Measurements from ENCODE around the gene UVSSA.

The UVSSA gene

DNA sequence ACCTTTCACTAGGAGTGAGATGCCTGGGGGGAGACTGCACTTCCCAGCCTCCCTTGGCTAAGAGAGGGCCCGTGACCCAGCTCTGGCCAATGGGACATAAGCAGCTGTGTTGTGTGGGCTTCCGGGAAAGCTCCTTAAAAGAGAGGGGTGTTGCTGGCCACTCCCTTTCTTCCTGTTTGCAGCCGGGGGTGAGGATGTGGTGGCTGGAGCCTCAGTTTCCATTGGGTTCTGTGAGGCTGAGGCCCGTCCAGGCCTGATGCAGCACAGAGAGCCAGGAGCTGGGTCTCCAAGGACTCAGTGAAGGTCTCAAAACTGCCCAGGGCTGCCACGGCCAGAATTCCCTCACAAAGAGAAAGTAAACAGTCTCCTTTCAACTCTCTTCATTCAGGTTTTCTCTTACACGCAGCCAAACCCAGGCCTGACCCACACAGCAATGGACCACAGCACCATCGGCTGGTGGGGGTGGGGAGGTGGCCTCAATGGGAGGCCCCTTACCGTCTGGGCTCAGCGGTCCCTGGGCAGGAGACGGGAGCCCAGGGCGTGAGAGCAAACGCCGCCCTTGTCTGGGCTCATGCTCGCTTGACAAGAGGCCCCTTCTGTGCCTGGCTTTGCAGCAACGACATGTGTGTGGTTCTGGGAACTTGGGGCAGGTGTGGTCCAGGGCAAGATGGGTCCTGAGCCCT, 52.6 kb downstream of the UVSSA start:
- peak; percentile 38 for DNase-seq

DNA sequence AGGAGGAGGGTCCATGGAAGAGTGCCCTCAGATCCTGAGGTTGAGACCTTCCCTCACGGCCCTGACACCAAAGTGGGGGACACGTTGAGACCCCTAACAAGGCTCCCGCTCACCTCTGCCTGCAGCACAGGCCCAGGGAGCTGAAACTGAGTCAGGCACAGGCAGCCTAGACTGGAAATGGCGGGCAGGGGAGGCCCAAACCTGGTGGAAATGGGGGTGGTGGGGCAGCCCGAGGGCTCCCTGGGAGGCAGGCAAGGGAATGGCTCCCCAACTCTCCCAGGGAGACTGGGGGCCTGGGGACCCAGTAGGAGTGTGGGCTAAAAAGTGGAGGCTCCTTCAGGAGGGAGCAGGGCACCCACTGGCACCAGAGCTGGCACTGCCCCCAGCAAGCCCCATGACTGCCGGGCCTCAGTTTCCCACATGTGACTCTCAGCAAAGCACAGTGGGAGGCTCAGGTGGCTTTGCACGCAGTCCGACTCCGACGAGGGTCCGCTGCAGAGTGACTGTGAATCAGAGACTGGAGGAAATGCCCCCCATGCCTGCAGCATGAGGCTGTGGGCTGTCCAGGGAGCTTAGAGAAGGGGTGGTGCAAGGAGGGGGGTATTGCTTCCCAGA, 53.3 kb downstream of the UVSSA start:
- peak; percentile 31 for DNase-seq

DNA sequence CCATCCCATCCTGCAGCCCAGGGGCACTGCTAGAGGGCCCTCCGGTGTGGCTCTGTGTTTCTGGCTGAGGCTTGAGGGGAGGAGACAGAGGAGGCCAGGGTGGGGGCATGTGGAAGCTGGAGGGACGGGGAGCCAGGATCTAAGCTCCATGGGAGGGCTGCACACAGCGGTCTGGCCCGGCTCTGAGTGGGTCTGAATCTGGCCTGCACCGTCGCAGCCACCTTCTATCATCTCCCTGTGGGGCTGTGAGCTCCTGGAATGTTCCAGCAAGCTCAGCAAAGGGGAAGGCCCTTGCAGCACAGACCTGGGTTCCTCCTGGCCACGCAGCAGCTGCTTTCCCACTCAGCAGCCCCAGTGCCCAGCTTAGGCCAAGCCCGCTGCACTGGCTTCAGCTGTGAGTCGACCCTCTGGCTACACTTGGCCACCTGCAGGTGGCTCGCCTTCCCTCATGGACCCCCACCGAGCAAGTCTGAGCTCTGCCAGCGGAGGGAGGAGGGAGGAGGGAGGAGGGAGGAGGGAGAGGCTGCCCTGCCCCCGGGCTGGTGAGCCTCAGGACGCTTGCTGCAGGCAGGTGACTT, 53.9 kb downstream of the UVSSA start:
- peak; percentile 24 for DNase-seq

DNA sequence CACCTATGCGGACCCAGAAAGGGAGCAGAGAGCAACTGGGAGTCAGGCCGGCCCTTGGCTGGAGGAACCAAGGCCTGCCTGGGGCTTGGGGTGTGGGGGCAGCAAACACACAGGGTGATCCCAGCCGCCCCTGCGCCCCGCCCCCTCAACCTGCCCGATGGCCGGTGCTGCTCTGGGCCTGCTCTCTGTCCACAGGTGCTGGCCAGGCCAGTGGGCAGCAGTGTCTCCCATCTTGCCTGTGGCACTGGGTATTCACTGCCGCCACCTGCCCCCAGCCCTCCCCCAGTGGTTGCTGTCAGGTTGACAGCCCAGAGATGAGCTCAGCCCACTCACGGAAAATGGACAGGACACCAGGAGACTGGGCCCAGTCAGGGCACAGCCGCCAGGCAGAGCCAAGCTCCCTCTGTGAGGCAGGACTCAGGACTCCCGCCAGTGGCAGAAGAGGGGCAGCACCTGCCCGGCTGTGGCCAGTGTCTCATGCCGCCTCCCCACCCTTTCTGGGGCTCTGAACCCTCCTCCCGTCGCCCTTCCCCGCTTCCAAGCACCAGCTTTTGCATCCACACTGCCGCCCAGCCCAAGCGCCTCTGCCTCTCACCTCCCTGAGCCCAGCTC, 54.5 kb downstream of the UVSSA start:
- peak; percentile 30 for DNase-seq

DNA sequence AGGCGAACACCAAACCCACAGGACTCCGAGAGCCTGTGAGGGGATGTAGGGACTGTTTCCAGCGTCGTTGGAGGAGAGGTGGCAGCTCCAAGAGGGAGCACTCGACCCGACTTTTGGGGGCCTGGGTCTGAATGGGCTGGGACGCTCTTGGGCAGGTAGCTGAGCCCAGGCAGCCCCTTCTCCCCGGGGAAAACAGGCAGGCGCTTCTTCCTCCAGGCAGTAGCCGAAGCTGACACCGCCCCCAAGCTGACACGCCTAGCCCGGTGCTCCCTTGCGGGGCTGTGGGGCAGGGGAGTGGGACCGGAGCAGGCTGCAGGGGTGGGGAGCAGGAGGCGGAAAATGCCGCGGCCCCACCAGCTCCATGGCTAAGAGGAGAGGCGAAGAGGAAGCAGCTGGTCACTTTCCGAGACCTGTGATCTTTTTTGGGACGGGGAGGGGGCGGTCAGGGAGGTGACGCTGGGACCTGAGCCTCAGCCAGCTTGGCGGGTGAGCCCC, 55.1 kb downstream of the UVSSA start:
- peak; percentile 36 for DNase-seq

DNA sequence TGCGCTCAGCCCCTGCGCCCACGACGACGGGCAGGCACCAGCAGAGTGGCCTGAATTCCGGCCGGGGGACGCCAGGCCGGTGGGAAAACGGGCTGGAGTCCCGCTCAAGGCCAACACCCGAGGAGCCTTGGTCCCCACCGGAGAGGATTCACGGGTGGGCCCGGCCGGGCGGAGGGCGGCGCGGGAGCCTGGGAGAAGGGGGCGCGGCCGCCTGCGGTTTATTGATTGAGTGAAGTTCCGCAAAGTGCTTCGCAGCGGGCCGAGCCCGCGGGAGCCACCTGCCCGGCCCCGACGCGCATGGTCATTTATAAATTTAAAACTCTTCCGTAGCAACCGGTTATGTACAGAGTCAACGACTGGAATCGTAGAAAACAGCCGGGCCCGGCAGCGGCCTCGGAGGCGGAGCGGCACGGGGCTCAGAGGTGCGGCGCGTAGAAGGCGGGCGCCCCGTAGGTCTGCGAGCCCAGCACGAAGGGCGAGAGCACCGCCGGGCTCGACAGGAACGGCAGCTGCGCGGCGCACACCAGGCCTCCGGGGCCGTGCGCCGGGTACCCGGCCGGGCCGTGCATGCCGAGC, 55.6 kb downstream of the UVSSA start:
- DNase-seq = peak; percentile 13

DNA sequence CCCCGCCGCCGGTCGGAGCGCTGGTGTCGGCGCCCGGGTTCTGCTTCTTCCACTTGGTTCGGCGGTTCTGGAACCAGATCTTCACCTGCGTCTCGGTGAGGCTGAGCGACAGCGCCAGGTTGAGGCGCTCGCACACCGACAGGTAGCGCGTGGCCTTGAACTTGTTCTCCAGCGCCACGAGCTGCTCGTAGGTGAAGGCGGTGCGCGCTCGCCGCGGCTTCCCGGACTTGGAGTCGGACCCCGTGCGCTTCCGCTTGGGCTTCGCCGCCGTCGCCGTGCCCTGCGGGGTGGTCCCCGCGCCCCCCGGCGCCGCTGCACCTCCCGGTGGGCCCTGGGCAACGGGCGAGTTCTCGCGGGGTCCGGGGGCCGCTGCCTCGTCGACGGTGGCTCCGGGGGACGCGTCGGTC, 56.2 kb downstream of the UVSSA start:
- peak; percentile 7 for DNase-seq

DNA sequence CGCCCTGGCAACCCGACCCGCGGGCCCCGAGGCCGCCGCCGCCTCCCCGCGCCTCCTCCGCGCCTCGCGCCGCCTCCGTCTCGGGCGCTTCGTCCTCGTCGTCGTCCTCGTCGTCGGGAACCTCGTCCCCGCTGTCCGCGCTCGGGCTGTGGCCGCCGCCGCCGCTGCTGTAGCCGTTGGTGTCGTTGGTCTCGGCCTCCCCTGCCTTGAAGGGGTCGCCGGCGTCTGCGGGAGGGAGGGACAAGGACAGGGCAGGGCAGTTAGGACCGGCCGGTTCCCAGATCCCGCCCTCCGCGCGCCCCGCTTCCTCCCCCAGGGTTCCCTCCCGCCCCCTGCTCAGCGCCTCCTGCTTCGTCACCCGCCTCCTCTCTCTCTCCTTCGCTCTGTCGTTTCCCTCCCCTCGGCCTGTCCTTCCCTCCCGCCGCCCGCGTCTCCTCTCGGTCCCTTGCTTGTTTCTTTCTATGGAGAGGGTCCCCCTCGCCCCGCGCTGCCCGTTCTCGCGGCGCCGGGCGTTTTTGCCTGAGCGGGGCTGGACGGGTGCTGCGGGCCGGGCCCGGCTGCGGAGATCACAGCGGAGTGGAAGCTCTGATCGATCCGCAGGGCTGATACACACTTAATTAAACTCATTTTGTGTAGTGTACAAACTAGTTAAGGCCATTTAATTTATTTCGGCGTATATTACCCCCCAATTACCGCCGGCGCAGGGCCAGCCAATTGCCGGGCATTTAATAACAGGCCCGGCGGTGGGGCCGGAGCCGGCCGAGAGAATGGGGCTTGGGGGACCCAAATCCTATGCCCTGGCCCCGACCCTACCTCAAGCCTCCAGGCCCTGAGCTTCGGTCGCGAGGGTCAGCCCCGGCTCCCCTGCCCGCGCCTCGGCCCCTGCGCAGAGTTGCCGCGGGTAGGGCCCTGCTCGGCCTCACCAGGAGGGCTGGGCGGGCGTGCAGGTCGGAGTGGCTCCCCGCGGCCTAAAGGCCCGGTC, 56.9 kb downstream of the UVSSA start:
- DNase-seq = peak; percentile 39

DNA sequence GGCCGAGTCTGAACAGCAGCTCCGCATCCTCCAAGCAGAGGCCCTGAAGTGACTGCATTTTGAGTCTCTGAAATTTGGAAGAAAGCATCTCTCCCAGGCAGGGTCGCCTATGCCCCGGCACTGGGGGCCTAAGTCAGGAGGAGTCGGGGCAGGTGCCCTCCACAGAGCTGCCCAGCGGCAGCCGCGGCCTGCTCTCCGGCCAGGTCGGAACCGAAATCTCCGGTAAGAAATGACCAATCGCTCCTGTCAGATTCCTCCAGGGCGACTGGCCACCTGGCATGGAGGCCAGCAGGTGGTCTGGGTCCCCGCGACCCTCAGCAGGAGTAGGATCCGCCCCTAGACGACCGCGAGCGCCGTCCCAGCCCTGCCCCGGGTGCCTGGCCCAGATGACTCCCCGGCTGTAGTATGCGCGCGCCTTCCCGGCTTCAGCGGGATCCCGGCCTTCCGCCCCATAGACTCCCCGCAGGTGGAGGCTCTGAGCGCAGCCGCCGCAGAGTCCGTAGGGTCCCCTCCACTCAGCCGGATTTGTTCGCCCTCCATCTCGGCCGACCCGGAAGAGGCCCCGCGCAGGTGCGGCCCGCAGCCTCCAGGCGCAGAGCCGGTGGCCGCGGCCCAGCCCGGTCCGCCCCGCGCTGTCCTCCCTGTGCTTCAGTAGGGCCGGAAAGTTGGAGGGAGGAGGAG, 57.7 kb downstream of the UVSSA start:
- DNase-seq = peak; percentile 18

DNA sequence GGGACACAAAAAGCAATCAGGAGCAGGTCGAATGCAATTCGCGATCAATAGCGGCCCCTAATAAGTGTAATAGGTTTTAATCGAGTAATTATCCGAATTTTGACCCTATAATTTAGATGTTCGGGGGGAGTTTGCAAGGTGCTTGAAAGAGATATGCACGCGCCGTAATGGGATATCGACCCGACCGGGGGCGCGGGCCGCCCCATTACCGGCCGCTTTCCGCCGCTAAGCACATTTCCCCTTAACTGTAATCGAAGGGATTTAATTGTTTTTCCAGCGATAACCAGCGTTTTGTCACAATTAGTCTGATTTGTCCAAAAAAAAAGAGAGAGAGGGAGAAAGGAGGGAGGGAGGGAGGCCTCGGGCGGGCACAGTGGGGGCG, 58.2 kb downstream of the UVSSA start:
- peak; percentile 29 for DNase-seq

DNA sequence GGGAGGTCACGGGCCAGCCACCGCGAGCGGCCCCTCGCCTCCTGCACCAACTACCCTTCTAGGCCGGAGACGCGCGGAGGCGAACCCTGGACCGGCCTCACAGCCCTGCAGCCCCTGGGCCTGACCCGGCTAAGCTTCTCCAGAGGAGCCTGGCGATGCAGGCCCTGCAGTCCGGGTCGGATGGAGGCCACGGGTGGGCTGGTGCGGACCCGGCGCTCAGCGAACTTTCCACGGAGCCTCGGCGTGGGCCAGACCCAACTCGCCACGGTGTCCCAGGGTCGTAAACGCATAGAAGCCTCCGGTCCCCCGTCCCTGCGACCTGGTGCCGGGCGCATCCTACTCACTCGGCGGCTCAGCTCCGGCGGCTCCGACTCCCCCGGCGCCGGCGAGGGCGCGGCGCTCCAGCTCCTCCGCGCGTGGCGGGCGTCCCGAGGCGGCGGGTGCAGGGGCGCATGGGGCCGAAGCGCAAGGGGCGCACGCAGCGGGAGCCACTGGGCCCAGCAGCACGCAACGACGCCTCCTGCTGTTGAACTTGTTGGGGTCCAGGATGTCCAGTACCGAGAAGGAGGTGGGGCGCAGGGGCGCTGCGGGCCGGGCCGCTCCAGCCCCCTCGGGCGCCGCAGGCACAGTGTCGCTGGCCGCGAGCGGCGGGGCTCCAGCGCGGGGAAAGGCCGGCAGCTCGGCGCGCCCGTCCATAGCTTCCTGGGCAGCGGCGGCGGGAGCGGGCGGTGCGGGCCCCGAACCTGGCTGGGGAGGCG, 58.8 kb downstream of the UVSSA start:
- DNase-seq = peak; percentile 26

DNA sequence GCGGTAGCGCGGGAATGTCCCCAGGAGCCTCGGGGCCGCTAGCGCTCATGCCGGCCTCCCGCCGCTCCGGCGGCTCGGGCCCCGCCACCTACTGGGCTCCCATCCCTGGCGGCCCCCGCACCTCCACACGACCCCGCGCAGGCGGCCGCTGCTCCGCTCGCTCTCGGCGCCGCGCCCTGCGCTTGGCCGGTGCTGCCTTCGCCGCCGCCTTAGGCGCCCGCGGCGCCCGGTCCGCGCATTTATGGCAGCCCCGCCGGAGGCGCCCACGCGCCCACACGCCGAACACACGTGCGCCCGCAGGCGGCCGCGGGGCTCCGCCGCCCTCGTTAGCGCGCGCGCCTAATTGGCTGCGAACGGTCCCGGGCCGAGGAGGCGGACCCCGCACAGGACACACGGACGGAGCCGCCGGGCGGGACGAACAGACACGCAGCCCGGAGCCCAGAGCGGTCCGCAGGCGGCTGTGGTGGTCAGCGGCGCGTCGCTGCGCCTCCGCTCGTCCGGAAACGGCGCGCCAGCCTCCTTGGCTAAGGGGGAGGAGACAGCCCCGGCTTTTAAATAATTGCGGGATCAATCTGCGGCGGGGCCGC, 59.5 kb downstream of the UVSSA start, which contains the start of gene NKX1-1:
NKX1-1 (minus strand) TSS at position 49 of the 587 bp plus-strand sequence; CDS start at position 49, 0 bp downstream.
- peak; percentile 5 for DNase-seq

DNA sequence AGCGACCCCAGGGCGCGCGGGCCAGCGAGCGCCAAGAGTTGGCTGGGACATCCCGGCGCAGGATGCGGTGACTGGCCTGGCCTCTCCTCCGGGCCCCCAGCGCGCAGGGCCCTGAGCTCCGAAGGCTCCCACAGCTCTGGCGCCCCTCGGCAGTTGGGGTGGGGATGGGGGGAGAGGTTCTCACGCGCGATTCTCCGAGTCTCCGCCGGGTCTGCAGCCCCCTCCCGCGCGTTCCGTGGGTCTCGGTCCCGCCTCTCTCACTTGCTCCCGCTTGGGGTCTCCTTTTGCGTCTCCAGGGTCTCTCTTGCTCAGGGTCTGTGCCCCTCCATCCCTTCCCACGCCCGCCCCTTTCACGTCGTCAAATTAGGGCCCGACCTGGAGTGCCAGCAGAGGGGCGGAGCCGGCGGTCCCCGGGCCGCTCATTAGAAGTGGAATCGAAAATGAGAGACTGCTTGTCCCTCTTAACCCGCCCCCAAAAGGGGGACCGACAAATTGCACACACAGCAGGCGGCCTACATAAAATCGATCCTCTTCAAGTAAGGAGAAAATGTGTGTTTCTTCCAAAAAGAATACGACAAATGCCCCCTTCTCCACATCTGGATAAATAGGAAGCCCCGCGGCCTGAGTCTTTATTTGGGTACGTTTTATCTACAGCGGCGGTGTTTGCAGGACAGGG, 60.1 kb downstream of the UVSSA start:
- DNase-seq = peak; percentile 20

DNA sequence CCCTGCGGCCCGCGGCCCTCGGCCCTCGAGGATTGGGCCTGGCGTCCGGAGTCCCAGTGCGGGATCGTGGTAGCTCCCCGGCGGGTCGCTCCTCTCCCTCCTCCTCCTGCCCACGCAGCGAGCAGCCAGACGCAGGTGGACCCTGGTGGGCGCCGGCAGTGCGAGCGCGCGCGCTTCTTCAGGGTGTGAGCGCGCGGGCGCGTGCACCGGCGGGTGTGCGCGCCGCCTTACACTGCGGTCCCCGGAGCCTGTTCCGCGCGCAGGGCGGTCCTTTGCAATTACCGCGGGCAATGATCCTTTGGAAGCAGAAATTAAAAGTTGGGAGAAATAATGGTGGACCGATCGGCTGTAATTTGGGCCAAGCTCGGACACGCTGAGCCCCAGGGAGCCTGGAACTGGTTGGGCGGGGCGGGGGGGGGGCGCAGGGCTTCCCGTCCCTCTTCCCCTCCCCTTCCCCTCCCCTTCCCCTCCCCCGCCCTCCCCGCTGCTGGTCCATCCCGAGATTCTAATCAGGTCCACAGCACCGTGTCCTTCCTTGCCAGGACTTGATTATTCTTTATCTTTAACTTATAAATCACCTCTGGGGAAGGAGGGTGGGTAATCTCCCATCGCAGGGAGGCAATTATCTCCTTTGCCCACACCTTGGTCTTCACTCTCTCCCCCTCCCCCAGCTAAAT, 60.8 kb downstream of the UVSSA start:
- peak; percentile 29 for DNase-seq

DNA sequence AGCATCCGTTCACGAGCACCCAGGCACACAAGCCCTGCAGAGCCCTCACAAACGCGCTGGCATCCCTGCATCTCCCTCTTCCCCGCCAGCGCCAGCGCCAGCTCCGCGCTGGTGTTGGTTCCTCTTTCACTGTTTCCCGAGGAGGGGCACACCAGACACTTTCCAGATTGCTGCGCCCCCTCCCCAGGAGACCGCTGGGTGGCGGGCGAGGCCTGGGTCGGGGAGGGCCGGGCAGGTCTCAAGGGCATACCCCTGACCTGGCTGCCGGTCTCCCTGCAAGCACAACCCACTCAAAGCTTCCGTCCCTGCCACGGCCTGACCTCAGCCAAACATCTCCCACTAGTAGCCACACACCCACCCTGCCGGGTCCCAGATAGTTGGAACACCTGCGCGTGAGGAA, 61.4 kb downstream of the UVSSA start:
- no peak for DNase-seq

DNA sequence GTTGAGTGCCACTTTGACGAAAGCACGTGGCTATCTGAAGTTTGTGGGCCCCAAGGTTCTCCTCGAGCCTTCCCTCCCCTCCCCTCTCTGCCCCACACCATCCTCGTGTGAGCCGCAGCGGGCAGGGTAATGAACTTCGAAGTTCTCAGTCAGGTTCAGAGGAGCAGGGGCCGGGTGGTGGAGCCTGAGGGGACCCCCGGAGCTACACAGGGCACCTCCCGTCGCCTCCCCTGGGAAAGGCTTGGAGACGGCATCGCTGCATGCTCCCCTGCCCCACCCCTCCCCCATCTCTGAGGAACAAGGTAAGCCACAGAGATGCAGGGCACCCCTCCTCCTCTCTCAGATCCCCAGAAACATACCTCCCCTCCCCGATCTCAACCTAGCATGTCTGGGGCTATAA, 62.1 kb downstream of the UVSSA start:
- DNase-seq = peak; percentile 32

DNA sequence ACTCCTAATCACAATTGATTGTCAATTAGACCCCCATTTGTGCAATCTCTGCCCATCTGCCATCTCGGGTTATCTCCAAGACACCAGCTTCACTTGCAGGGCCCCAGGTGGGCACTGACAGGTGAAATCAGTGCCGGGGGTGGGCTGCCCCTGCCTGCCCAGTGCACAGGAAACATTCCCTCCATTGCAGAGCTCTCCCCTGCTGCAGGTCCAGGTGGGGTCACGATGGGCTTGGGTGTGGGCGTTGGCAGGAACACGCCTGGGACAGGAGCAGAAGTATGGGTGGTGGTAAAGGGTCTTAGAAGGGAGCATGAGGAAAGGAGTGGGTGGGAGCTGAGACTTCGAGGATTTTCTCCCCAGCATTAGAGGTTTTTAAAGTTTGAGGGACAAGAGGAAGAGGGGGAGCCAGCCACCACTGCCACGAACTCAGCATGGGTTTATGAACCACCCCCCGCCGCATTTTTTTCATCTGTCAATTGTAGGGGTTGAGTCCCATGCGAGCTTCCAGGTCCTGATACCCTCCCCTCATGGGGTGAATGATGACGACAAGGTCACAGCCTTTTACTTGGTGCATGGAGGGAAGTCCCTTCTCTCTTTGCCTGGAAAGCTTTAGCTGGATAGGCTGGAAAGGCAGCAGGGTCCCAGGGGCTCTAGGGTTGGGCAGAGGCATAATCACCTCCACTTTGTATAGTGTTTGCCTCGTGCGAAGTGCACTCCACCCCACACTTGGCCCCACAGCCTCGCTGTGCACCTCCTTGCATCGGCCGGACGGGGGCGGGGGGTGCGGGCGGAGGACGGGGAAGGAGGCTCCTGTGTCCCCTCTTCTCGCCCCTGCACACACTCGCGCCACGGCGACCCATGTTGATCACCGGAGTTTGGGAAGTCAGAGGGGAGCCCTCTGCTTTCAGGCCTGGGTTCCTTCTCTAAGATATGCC, 62.8 kb downstream of the UVSSA start:
- DNase-seq = peak; percentile 21
